Measurements from ENCODE around the gene AGAP1.

DNA sequence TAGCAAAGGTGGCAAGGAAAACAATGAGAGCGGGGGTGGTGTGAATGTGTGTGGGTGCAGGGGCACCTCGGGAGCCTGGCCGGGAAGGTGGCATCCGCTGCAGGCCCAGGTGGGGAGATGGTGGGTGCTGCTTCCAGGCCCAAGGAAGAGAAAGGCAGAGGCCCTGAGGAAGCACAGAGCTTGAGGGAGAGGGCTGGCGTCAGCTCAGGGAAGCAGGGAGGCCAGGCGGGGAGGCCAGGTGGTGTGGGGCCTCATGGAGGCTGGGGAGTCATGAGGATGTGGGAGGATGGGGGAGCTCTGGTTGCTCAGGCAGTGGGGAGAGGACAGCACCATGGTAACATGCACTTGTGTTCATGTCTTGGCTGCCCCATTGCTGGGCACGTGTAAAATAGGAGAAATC lies 43.3 kb downstream of the AGAP1 start:
- TF ChIP-seq, protein P1, sequence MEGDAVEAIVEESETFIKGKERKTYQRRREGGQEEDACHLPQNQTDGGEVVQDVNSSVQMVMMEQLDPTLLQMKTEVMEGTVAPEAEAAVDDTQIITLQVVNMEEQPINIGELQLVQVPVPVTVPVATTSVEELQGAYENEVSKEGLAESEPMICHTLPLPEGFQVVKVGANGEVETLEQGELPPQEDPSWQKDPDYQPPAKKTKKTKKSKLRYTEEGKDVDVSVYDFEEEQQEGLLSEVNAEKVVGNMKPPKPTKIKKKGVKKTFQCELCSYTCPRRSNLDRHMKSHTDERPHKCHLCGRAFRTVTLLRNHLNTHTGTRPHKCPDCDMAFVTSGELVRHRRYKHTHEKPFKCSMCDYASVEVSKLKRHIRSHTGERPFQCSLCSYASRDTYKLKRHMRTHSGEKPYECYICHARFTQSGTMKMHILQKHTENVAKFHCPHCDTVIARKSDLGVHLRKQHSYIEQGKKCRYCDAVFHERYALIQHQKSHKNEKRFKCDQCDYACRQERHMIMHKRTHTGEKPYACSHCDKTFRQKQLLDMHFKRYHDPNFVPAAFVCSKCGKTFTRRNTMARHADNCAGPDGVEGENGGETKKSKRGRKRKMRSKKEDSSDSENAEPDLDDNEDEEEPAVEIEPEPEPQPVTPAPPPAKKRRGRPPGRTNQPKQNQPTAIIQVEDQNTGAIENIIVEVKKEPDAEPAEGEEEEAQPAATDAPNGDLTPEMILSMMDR (IDR thresholded peaks at IDR 0.05 in 8 of 11, conservative IDR thresholded peaks at IDR 0.05 in 3 of 11): no peak
- TF ChIP-seq POLR2A (IDR thresholded peaks at IDR 0.05): no peak

All from spleen (tissue), 7 donors.